Right atrium auricular region (tissue), 2 donors: ENCODE results near the gene PPP2R5C. TPM values are rescaled to one million over a fixed set of nuclear protein-coding genes. Genes with fewer than 3 reads are reported as not detected.

Experiments
- DNase-seq: peaks from one replicate; pipeline ENCODE4 v3.0.0-alpha.2; 2019; ENCODE audit warnings: low spot score
- H3K27ac ChIP-seq, 2 donors: fragments of 200-600 bp; sonication (generic); 1 replicate in 1 of 2; 2 replicates in 1 of 2; pipeline ENCODE4 v1.5.1; 2016 to 2019
- H3K27me3 ChIP-seq, 2 donors: fragments of 200-600 bp; sonication (generic); one replicate each; pipeline versions ENCODE4 v1.5.1 to v1.6.0; 2017 to 2019
- H3K36me3 ChIP-seq: fragments of 200-600 bp; sonication (generic); one replicate; pipeline ENCODE4 v1.5.1; 2016
- H3K4me1 ChIP-seq, 2 donors: fragments of 200-600 bp; sonication (generic); one replicate each; pipeline versions ENCODE4 v1.5.1 to v1.6.0; 2017 to 2019
- H3K4me3 ChIP-seq, 2 donors: fragments of 200-600 bp; sonication (generic); 1 replicate in 1 of 2; 2 replicates in 1 of 2; pipeline ENCODE4 v1.5.1; 2017 to 2019; ENCODE audit warnings: mild to moderate bottlenecking in 1 of 2, moderate library complexity in 1 of 2
- H3K9me3 ChIP-seq, 2 donors: fragments of 200-600 bp; sonication (generic); one replicate each; pipeline ENCODE4 v1.5.1; 2019
- total RNA-seq, 2 donors: library from RNA; depleted of rRNA; stranded (reverse); fragments of >200 nt; gene quantifications; one replicate each; pipeline ENCODE4 v1.1.0, GENCODE V29; 2016
- TF ChIP-seq, protein P1 (sequence below), 2 donors: fragments of 200-600 bp; sonication (generic); IDR thresholded peaks; one replicate each; pipeline ENCODE4 v1.5.1; 2019; ENCODE audit warnings: antibody characterized with exemption in 2 of 2

The PPP2R5C gene
- total RNA-seq, 2 donors from 2014 or later = 82.2 to 82.9 TPM

DNA sequence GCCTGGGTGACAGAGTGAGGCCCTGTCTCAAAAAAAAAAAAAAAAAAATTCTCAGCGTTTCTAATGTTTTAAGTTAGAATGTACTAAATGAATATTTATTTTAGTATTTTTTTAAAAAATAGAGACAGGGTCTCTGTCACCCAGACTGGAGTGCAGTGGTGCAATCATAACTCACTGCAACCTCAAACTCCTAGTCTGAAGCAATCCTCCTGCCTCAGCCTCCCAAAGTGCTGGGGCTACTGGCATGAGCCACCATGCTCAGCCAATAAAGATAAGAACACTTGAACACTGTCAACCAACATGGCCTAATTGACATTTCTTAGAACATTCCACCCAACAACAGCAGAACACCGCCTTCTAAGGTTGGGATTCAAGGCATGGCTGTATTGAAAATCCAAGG lies 197.8 kb downstream of the PPP2R5C start:
- Histone ChIP-seq H3K27me3 (no peaks in the 10 kb centered on the region), H3K4me3 (no peak overlapping the region), H3K4me1 (peaks cover 0 to 19% of the 10 kb centered on the region in 2 donors), H3K9me3 (no peaks in the 10 kb centered on the region), H3K36me3 (no peaks in the 10 kb centered on the region), H3K27ac (no peak overlapping the region)
- DNase-seq = no peak
- TF ChIP-seq, protein P1, sequence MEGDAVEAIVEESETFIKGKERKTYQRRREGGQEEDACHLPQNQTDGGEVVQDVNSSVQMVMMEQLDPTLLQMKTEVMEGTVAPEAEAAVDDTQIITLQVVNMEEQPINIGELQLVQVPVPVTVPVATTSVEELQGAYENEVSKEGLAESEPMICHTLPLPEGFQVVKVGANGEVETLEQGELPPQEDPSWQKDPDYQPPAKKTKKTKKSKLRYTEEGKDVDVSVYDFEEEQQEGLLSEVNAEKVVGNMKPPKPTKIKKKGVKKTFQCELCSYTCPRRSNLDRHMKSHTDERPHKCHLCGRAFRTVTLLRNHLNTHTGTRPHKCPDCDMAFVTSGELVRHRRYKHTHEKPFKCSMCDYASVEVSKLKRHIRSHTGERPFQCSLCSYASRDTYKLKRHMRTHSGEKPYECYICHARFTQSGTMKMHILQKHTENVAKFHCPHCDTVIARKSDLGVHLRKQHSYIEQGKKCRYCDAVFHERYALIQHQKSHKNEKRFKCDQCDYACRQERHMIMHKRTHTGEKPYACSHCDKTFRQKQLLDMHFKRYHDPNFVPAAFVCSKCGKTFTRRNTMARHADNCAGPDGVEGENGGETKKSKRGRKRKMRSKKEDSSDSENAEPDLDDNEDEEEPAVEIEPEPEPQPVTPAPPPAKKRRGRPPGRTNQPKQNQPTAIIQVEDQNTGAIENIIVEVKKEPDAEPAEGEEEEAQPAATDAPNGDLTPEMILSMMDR (IDR thresholded peaks at IDR 0.05) = no peak

DNA sequence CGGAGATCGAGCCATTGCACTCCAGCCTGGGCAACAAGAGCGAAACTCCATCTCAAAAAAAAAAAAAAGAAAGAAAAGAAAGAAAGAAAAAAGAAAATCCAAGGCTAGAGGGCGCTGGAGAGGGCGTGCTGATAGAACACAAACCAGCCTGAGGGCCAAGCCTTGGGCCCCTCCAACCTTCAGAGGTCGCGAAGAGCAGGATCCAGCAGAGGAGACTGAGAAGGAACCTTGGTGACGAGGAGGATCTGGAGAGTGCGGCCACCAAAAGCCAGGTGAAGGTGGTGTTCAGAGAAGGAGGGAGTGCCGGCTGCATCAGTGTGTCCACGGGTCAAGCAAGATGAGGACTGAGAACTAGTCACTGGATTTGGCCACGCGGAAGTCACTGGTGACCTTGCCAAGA lies 198.7 kb downstream of the PPP2R5C start:
- no peak overlapping the region for H3K4me3 ChIP-seq
- TF ChIP-seq, protein P1 (IDR thresholded peaks at IDR 0.05) = peak in 1 of 2 donors; percentile 50
- H3K4me1 ChIP-seq = peaks cover 0 to 19% of the 10 kb centered on the region in 2 donors
- no peaks in the 10 kb centered on the region for H3K9me3 ChIP-seq
- no peak for DNase-seq
- no peak overlapping the region for H3K27ac ChIP-seq
- H3K36me3 ChIP-seq = no peaks in the 10 kb centered on the region
- no peaks in the 10 kb centered on the region for H3K27me3 ChIP-seq

DNA sequence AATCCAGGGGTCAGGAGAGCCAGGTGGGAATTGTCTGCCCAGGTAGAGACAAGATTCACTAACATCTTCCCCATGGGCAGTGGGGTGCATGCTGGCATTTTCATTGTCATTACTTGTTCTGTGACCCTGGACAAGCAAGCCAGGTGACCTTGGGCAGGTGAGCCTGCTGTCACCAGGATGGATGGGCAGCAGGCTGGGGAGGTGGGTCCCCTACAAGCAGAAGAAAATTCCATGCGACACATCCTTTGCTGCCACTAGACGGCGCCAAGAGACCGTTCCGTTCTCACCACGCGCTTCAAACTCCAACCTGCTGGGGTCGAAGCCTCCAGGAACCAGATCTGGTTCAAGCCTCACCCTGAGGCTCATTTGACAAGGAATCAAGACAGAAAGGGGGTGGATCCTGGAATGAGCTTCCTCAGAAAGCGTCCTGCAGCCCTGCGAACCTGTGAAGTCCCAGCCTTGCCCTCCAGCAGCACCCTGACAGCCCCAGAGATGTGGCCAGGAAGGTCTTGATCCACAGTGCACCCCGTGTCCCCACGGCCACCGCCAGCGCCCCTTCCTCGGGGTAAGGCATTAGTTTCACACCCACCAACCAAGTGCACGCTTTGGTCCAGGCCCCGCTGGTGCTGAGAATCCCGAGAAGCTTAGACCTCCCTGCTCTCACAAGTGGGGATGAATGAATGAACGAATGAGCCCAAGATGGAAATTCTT lies 199.7 kb downstream of the PPP2R5C start:
- Histone ChIP-seq H3K27me3 (no peaks in the 10 kb centered on the region), H3K4me3 (no peak overlapping the region), H3K9me3 (no peaks in the 10 kb centered on the region), H3K4me1 (peaks cover 0 to 26% of the 10 kb centered on the region in 2 donors), H3K36me3 (no peaks in the 10 kb centered on the region), H3K27ac (no peak overlapping the region)
- TF ChIP-seq, protein P1 (IDR thresholded peaks at IDR 0.05) = peak; percentile 77 to 92
- DNase-seq = peak; percentile 75

DNA sequence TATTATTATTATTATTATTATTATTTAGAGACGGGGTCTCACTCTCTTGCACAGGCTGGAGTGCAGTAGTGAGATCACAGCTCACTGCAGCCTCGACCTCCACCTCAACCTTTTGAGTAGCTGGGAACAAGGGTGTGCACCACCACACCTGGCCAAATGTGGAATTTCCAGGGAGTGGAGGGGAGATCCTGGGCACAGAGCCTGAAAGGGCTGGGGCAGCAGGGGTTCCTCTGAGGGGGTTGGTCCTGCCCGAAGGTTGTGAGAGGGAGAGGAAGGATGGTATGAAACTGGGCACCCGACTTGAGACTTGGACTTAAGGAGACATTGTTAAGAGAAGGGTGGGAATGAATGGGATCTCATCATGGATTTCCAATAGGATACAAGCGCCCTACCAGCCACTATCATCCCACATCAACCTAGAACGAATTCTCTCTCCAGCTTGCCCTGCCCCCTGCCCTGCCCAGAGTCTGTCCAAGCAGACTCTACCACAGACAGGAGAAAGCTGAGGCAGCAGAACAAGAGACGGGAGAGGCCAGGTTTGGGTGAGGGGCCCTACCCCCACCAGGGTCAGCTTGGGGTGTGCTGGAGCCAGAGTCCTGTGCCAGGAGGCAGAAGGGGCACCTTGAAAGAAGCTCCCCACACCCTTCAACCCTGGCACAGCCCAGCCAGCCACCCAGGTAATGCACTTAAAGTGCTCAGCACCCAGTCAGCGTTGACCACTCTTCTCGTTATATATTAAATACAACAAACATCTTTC lies 200.4 kb downstream of the PPP2R5C start:
- Histone ChIP-seq H3K27ac (no peak overlapping the region), H3K4me1 (peaks cover 0 to 34% of the 10 kb centered on the region in 2 donors), H3K36me3 (no peaks in the 10 kb centered on the region), H3K4me3 (no peak overlapping the region), H3K9me3 (no peaks in the 10 kb centered on the region), H3K27me3 (no peaks in the 10 kb centered on the region)
- no peak for DNase-seq
- TF ChIP-seq, protein P1 (IDR thresholded peaks at IDR 0.05) = no peak

DNA sequence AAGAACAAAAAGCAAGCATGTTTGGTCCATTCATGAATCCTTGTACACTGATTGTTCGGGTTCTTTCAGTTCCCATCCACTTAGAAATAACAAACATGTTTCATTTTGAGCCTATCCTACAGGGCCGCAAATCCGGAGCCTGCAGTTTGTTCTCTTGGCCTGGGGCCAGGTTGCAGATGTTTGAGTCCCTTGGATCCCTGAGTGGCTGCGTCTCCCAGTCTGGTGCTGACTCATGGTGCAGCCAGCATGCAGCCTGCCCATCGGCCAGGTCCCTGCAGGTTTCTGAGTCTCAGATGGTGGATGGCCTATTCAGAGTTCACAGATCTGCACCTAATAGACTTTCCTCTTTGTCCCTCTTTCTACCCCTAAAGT lies 201.0 kb downstream of the PPP2R5C start:
- H3K36me3 ChIP-seq = no peaks in the 10 kb centered on the region
- no peak overlapping the region for H3K27ac ChIP-seq
- DNase-seq = no peak
- peaks cover 0 to 38% of the 10 kb centered on the region in 2 donors for H3K4me1 ChIP-seq
- no peaks in the 10 kb centered on the region for H3K27me3 ChIP-seq
- no peaks in the 10 kb centered on the region for H3K9me3 ChIP-seq
- H3K4me3 ChIP-seq = no peak overlapping the region
- TF ChIP-seq, protein P1 (IDR thresholded peaks at IDR 0.05) = no peak
